ES-I3 (cell line): Measurements from ENCODE around the gene TMEM120B.

Experiments used
- H3K36me3 ChIP-seq: 2 replicates; pipeline ENCODE4 v1.6.1; 2013; ENCODE audit warnings: mild to moderate bottlenecking, low read length, control low read depth, moderate library complexity; ENCODE audit not compliant: insufficient read depth
- H3K4me1 ChIP-seq: 2 replicates; pipeline ENCODE4 v1.6.1; 2013; ENCODE audit warnings: mild to moderate bottlenecking, control low read depth, low read length; ENCODE audit not compliant: insufficient read depth
- H3K9ac ChIP-seq: 2 replicates; pipeline ENCODE4 v1.6.1; 2013; ENCODE audit warnings: low read depth, mild to moderate bottlenecking, low read length, moderate library complexity
- H3K9me3 ChIP-seq: 2 replicates; pipeline ENCODE4 v1.6.1; 2013; ENCODE audit warnings: mild to moderate bottlenecking, low read length, moderate library complexity; ENCODE audit not compliant: control insufficient read depth, insufficient read depth

Gene TMEM120B

GRCh38 chr12:121820056-121820455 is 107.5 kb downstream of the TMEM120B start:
- H3K36me3 ChIP-seq, result peaks cover 5% of the 10 kb centered on the region; the same call in 1 of the 2 replicates
- no peaks in the 10 kb centered on the region for H3K4me1 ChIP-seq
- H3K9me3 ChIP-seq, result no peaks in the 10 kb centered on the region
- no peak overlapping the region for H3K9ac ChIP-seq

GRCh38 chr12:121822393-121823100 is 110.0 kb downstream of the TMEM120B start:
- Histone ChIP-seq H3K36me3 (peaks cover 5% of the 10 kb centered on the region; the same call in 1 of the 2 replicates), H3K9ac (no peak overlapping the region), H3K4me1 (no peaks in the 10 kb centered on the region), H3K9me3 (no peaks in the 10 kb centered on the region)

- Histone ChIP-seq H3K9ac (no peak overlapping the region), H3K4me1 (no peaks in the 10 kb centered on the region), H3K36me3 (0 out of 2 replicates have a peak, but pooled peaks cover 5% of the 10 kb centered on the region), H3K9me3 (no peaks in the 10 kb centered on the region)
Observed at GRCh38 chr12:121823101-121823726, 110.7 kb downstream of the TMEM120B start.

GRCh38 chr12:121823727-121824115 is 111.2 kb downstream of the TMEM120B start:
- H3K9me3 ChIP-seq, result no peaks in the 10 kb centered on the region
- H3K36me3 ChIP-seq, result 0 out of 2 replicates have a peak, but pooled peaks cover 5% of the 10 kb centered on the region
- H3K4me1 ChIP-seq, result no peaks in the 10 kb centered on the region
- H3K9ac ChIP-seq, result no peak overlapping the region

GRCh38 chr12:121825041-121825523 is 112.5 kb downstream of the TMEM120B start:
- Histone ChIP-seq H3K36me3 (no peaks in the 10 kb centered on the region), H3K9ac (no peak overlapping the region), H3K4me1 (no peaks in the 10 kb centered on the region), H3K9me3 (no peaks in the 10 kb centered on the region)

- Histone ChIP-seq H3K36me3 (no peaks in the 10 kb centered on the region), H3K4me1 (no peaks in the 10 kb centered on the region), H3K9ac (no peak overlapping the region), H3K9me3 (no peaks in the 10 kb centered on the region)
Observed at GRCh38 chr12:121826318-121827150, 114.0 kb downstream of the TMEM120B start.

GRCh38 chr12:121827351-121828099 is 115.0 kb downstream of the TMEM120B start:
- Histone ChIP-seq H3K36me3 (peaks cover 2% of the 10 kb centered on the region; the same call in 1 of the 2 replicates), H3K4me1 (no peaks in the 10 kb centered on the region), H3K9ac (no peak overlapping the region), H3K9me3 (no peaks in the 10 kb centered on the region)

GRCh38 chr12:121828306-121828705 is 115.8 kb downstream of the TMEM120B start:
- H3K9me3 ChIP-seq, result no peaks in the 10 kb centered on the region
- no peaks in the 10 kb centered on the region for H3K4me1 ChIP-seq
- H3K36me3 ChIP-seq, result peaks cover 2% of the 10 kb centered on the region; the same call in 1 of the 2 replicates
- no peak overlapping the region for H3K9ac ChIP-seq

- Histone ChIP-seq H3K36me3 (peaks cover 2% of the 10 kb centered on the region; the same call in 1 of the 2 replicates), H3K4me1 (no peaks in the 10 kb centered on the region), H3K9ac (no peak overlapping the region)
Observed at GRCh38 chr12:121828826-121829225, 116.3 kb downstream of the TMEM120B start.

GRCh38 chr12:121829250-121829918 is 116.8 kb downstream of the TMEM120B start:
- Histone ChIP-seq H3K4me1 (no peaks in the 10 kb centered on the region), H3K36me3 (peaks cover 2% of the 10 kb centered on the region; the same call in 1 of the 2 replicates), H3K9me3 (no peaks in the 10 kb centered on the region), H3K9ac (no peak overlapping the region)

More at GRCh38 chr12:121828826-121829225, 116.3 kb downstream of the TMEM120B start:
- no peaks in the 10 kb centered on the region for H3K9me3 ChIP-seq

GRCh38 chr12:121830134-121830533 is 117.6 kb downstream of the TMEM120B start:
- H3K4me1 ChIP-seq, result no peaks in the 10 kb centered on the region
- peaks cover 2% of the 10 kb centered on the region; the same call in 1 of the 2 replicates for H3K36me3 ChIP-seq
- H3K9me3 ChIP-seq, result no peaks in the 10 kb centered on the region
- H3K9ac ChIP-seq, result no peak overlapping the region

- Histone ChIP-seq H3K9ac (no peak overlapping the region), H3K36me3 (peaks cover 2% of the 10 kb centered on the region; the same call in 1 of the 2 replicates), H3K4me1 (no peaks in the 10 kb centered on the region), H3K9me3 (no peaks in the 10 kb centered on the region)
Observed at GRCh38 chr12:121830588-121831265, 118.2 kb downstream of the TMEM120B start.
